HG03097 (cell line): Measurements from ENCODE around the gene FBXW10B.
"Not testable (repeated sequence)": the region's sequence is repeated elsewhere in the genome, so short reads cannot be mapped to it uniquely, and the experiment has no call there.

Experiments used
- ATAC-seq: cut with Tn5 transposase; IDR thresholded peaks from one replicate; pipeline ENCODE4 v1.9.1; 2021; ENCODE audit not compliant: unreplicated experiment, low FRiP score

FBXW10B gene

DNA sequence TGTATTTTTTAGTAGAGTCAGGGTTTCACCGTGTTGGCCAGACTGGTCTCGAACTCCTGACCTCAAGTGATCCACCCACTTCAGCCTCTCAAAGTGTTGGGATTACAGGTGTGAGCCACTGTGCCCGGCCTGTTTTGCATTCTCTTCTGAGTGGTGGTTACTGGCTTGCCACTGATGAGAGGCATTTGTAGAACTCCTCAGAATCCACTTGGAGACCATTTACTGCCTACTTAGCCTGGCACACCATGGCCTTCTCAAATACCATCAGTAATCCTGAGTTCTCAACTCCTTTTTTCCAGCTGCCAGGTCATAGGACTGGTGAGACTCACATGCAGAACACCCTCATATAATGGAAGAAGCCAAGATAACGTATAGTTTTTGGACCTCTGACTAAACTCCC lies 22.5 kb upstream of the FBXW10B start:
- not testable (repeated sequence) for ATAC-seq

DNA sequence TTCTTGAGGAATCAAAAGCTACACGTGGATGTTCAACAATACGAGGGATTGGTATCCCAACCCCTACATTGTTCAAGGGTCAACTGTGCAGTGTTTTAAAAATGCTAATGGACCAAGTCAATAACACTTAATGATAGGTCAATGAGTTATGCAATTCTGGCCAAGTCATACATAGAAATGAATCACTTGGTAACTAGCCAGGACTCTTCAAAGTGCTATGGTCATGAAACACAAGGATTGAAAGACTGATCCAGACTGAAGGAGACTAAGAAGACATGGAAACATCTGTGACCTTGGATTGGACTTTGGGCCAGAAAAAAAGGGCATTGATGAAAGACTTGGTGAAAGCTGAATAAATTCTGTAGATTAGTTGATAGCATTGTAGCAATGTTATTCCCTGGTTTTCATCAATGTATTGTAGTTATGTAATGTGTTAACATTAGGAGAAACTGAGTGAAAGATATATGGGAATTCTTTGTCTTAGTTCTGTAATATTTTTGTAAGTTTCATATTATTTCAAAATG lies 11.5 kb upstream of the FBXW10B start:
- ATAC-seq = not testable (repeated sequence)

DNA sequence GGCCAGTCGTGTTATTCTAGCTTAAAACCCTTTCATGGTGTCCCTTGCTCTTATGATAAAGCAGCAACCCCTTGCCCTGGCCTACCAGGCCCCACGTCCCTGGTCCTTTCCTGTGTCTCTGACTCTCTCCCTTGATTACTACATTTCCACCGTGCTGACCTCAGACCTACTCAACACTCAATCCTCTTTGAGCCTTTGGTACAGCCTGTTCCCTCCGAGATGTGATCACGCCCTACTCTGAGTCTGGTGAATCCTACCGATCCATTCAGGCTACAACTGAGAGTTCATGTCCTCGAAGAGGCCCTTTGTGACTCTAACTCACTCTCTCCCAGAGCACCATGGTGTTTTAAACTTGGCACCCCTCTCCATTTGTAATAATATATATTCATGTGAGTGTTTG lies 10.5 kb upstream of the FBXW10B start:
- not testable (repeated sequence) for ATAC-seq

DNA sequence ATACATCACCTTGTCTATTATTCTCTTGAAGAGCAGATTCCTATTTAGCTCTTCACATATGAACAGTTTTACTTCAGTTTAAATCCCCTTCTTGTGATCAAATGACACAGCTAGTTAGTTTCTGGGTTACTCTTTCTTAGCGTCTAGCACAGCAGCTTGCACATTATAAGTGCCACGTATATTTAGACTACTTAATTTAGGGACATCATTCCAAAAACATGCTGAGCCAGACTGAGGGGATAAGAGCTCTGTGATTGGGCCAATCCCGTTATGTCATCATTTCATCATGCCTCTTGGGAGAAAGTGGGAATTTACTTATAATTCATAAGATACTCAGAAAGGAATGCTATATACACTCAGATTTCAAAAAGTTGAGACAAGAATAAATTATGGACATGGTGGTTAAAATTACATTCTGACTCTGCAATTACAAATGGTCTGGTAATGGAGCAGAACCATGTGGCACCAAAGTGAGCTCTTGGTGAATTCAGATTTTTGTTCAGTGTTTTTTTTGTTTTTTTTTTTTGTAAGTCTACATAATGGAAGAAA lies 4.2 kb upstream of the FBXW10B start:
- ATAC-seq = not testable (repeated sequence)

DNA sequence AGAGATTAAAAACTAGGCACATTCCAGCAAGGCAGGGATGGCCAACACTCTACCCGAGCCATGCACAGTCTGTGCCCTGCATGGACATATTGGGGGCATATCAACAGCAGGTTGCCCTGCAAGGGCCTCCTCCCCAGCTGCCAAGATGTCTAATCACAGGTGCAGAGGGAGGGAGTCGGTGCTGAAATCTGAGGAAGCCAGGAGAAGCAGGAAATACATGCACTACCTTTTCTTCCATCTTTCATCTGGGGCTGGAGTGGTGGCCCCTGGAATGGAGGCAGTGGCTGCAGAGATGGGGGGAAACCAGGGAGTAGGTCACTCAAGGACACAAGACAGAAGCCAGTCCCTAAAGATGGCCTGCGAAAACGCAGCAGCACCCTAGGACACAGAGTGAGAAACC lies 3.8 kb upstream of the FBXW10B start:
- ATAC-seq = not testable (repeated sequence)

DNA sequence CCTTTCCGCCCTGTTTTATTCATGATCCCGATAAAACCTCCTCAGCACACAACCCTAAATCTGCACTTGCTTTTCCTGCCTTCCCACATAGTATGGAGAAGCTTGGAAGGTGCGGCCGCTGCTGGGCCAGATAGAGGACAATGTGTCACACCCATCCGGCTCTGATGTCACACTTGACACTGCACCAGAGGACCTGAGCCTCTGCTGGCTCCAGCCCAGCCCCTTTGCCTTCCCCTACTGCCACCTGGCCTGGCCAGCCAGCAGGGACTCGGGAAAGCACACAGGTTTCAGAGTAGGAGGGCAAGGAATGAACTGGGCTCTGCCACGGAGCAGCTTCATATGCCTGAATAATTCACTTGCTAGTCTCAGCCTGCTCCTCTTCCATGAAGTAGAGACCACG lies 2.6 kb upstream of the FBXW10B start:
- ATAC-seq = not testable (repeated sequence)

DNA sequence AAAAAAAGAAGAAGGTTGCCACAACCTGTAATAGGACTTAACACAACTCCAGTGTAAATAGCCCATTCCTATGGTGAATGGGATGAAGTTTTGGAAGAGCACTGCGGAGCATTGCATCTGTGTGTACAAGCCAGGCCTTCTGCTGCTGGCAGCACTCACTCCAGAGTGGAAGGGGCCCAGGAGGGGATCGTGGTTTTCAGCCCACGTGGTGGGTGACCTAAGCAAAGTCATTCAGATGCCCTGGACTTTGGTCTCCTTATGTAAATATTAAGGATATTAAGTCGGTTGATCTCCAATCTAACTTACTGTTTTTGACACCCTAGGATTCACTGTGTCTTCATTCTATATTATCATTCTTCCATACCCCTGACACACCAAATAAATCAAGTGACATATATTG lies 2.7 kb downstream of the FBXW10B start:
- ATAC-seq = not testable (repeated sequence)

DNA sequence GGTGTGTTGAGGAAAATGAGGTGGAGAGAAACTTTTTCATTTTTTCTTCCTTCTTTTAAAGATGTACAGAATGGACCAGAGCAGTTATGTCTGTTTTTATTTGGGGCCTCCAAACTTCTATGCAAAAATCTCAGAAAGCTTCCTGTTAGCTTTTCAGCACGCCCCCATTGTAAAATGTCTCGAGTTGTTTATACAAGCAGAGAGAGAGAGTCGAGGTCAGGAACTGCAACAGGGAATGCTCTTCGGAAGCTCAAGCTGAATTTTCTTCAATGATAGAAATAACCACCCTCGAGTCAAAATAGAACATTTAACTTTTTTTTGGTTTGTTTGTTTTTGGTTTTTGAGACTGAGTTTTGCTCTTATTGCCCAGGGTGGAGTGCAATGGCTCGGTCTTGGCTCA lies 3.7 kb downstream of the FBXW10B start:
- ATAC-seq = not testable (repeated sequence)

DNA sequence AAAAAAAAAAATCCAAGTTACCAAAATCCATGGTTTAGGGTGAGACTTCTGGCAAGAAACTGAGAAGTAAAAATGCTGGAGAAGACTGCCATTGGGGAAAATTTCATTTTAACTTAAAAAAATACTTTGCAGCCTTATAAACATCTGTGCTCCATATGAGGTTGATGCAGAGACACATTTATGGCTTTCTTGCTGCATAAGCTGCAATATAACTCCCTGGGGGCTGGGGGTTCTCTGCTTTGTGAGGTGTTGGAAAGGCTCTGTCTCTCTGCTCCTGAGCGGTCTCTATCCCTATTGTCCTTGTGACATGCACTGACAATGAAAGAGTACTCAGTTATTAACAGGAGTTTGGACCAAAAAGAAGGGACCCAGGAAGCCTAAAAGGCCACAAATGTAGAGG lies 6.4 kb downstream of the FBXW10B start:
- ATAC-seq = not testable (repeated sequence)

DNA sequence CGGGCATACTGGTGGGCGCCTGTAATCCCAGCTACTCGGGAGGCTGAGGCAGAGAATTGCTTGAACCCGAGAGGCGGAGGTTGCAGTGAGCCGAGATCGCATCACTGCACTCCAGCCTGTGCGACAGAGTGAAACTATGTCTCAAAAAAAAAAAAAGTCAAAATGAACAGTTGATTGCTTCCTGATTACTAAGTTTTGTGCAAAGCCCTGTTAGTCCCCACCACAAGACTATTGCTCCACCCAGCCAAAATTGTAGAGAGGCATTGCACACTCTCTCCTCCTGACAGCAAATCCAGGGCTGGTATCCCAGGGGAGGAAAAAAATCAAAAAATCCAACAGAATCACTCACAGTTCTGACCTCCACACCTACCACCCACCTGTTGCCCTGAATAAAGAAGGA lies 26.5 kb downstream of the FBXW10B start:
- ATAC-seq = not testable (repeated sequence)

DNA sequence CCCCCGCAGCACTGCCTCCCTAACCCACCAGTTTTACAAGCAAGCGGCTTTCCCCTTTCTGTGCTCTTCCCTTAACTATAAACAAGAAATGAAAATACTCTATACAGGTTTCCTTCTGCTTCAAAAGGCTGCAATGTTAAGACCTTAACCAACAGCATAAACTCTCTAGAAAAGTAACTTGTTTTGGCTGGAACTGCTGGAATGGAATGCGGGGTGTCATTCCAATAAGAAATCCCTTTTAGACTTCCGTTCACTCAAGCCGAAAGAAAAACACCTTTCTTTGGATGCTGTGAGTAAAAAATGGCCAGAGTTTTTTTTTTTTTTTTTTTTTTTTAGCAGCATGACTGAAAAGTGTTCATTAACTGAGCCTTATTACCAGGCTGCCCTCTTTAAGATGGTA lies 27.5 kb downstream of the FBXW10B start:
- ATAC-seq = not testable (repeated sequence)

DNA sequence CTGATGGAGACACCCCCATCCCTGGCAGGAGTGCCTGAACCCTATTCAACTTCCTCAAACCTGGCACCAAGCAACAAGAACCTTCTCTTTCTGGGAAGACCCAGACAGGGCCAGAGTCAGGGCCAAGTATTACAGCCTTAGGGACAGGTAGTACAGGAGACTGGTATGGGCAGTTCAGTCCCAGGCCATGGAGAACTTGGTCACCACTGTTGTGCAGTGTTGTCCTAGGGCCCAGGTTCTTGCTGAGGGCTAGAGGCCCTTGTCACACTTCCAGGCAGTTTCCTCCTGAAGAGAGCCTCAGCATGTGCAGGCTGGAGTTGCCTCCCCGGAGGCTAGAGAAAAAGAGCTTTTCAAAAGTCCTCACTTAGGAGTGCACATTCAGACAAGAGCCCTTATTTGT lies 28.7 kb downstream of the FBXW10B start:
- ATAC-seq = not testable (repeated sequence)

DNA sequence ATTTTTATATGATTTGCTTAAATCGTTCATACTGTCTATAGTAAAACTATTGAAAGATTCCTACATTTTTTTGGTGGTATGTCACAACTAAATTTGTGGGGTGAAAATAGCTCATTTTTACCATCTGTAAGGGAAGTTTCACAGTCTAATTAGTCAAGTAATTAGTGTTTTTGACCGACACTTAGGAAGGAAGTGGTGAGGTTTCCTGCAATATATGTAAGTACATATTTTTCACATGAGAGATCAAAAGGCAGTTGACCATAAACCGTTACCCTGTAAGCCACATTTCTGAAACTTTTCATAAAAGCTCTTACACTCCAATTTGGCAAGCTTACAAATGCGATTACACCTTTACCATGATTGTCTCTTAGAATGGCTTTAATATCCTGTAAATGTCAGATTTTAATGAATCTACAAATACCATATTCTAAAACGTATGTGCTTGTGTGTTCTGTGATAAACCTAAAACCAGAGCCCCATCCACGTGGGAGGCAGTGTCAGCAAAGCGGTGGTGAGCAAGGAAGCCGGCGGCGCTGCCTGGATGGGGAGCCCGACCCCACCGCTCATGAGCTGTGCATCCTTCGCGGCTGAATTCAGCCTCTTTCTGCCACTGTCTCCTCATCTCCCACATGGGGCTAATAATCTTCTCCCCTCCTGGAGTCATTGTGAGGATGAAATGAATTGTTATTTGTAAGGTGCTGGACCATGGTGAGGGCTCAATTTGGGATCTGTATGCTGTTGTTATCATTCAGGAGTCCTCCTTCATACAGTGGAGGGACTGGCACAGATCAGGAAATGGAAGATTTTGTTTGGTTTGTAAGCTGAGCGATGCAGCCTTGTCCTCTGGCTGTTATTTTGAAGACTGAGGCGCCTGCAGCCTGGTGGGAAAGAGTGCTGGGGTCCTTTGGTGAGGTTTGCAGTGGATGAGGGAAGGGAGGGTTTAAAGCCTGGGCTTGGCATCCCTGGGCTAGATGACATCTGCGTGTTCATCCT lies 29.7 kb downstream of the FBXW10B start:
- not testable (repeated sequence) for ATAC-seq

DNA sequence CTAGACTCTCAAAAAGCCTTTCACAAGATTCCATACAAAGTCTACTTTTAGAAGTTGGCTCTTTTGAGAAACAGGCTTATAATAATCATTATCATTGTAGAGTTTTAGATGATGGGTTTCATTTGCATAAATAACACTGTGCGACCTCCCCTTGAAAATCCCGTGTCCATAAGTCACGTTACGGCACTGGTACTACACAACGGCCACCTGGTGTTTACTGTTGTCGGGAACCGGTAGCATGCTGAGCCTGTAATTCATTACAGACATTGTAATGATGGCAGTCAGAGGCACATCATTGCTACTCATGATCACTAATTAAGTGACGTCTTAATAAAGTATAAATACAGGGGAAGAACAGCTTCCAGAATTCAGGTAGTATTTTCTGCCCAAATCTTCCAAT lies 31.5 kb downstream of the FBXW10B start:
- not testable (repeated sequence) for ATAC-seq

DNA sequence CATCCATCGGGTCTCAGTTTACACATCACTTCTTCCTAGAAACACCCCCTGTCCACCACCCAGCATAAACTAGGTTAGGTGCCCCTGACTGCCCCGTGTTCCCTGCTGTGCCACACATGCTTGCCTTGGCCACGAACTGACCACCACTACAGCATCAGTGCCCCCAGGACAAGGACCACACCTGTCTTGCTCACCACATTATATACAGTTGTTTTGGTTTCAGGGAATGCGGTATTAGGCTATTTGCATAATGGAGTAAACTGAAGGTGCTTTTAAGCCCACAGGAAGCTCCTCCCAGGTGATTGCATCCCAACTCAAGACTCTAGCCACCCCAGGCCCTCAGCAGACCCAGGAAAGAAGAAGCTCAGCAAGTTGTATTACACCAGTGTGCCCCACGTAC lies 36.2 kb downstream of the FBXW10B start:
- ATAC-seq = not testable (repeated sequence)

DNA sequence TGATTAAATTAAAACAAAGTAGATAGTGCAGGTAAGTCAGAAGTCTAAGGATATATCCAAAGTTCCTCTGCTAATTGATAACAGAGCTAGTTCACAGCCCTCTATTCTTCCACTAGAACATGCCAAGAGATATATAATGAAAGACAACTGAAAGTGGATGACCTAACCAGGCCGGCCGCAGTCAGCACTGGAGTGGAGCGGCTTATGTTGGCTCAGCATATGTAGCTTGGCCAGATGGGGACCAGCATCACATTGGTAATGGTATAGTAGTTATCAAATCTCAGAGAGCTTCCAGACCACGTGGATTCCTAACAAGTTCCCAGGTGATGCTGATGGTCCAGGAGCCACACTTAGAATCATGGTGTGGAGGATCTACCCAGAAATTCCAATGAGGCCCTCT lies 38.0 kb downstream of the FBXW10B start:
- ATAC-seq = not testable (repeated sequence)

DNA sequence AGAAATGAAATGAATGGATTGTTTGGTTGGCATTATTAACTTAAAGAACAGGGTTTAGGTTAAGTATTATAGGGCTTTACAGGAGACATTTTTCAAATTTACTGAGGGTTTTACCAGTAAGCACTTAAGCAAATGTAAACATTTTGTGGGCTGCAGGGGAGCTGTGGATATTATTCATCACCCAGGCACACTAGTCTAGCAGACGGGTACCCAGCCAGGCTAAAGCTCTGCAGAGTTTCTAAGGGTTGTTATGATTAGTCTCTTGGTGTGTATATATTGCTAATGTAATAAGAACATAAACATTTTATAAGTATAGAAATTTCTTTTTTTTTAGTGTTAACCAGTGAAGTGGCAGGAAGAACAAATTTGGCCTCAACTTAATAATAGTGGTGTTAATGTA lies 42.7 kb downstream of the FBXW10B start:
- not testable (repeated sequence) for ATAC-seq

DNA sequence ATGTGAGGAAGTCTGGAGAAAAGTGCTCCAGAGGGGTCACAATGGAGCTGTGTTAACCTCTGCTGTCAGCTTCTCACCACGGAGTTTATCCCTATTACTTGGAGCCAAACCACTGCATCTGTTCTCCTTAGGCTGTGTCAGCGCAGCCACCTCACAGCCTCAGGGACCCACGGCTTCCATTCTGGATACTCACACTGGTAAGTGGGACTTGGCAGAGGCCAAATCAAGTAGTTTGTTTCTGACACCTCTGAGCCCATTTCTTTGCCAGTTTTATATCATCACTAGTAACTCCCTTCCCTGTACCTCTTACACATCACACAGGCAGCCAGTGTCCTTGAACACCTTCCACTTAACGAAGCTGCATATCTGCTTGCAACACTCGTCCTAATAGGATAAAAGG lies 44.8 kb downstream of the FBXW10B start:
- not testable (repeated sequence) for ATAC-seq

DNA sequence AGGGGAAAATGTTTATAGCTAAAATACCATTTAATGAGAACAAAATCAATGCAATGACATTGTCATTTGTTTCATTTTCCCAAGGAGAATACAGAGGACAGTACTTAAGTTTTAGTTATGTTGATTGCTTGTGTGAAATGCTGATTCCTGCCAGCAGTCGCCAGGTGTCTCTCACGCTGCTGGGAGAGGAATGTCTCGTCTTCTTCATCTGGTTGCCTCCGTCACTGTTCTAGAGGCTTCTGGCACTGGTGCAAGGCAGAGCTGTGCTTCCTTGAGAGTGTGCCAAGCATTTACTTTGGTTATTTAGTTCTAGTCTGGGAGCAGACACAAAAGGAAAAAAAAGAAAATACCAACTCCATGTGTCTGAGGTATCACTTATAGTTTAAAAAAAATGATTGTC lies 45.6 kb downstream of the FBXW10B start:
- ATAC-seq = not testable (repeated sequence)
